ENCODE measurements around the gene SUFU.
A peak's percentile ranks its signal among the peaks of the same experiment; 100 is the strongest.
"Not testable (repeated sequence)": the region's sequence is repeated elsewhere in the genome, so short reads cannot be mapped to it uniquely, and the experiment has no call there.

Gene SUFU

DNA sequence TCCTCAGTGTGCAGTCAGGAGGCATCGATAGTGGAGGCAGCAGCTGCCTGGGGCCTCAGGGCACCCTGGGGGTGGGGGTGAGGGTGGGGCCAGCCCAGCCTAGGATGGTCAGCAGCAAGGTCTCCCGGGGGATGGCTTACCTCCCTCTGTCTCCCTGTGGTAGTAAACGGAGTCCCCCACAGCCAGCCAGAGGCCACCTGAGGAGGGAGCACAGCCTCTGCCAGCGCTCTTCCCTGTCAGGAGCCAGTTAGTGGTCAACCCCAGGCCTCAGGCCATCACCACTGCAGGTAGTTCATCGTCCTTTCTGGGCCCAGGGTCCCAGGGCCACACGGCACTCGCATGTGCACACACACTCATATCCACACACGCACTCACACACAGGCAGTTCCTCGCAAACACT lies 23.4 kb upstream of the SUFU start:
- DNase-seq (ENCODE audit: low read depth), result no peak

DNA sequence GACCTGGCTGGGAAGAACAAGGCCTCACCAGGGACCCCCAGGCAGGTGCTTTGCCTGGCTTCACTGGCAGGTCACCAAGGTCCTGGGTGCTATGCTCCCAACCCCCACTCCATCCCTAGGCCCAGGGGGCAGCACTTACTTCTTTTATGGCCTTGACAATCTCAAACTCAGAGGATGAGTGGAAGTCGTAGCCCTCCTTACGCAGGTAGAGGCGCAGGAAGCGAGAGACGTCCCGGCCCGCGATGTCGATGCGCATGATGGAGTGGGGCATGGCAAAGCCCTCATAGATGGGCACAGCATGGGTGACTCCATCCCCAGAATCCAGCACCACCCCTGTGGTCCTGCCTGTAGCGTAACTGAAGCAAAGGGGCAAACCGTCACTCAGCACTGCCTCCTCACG lies 19.8 kb upstream of the SUFU start:
- no peak for DNase-seq (ENCODE audit: low read depth)

DNA sequence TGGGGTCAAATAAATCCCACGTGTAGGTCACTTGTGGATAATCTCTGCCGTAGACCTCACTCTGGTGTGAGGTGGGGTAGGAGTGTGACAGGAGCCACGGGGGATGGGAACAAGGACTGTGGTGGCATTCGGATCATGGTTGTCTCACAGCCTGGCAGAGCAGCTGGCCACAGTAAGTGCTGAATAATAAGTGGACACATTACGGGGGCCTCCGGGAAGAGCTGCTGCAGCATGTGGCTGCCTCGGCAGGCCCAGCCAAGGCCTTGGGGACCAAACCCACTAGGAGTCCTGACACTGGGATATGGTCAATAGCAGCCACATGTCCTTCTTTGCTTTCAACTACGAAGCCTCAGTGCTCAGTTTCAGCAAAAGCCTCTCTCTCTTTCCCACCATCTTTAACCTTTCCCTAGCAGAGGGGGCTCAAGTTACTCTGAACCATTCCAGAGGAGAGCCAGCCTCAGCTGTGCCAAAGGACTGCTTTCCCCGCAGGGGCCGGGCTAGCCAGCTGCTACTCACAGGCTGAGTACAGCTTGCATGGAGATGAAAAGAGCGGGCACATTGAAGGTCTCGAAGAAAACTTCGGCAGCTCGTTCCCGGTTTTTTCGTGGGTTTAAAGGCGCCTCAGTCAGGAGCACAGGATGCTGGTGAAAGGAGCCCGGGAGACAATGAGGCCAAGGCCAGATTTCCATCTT lies 18.5 kb upstream of the SUFU start:
- DNase-seq (ENCODE audit: low read depth), result no peak

DNA sequence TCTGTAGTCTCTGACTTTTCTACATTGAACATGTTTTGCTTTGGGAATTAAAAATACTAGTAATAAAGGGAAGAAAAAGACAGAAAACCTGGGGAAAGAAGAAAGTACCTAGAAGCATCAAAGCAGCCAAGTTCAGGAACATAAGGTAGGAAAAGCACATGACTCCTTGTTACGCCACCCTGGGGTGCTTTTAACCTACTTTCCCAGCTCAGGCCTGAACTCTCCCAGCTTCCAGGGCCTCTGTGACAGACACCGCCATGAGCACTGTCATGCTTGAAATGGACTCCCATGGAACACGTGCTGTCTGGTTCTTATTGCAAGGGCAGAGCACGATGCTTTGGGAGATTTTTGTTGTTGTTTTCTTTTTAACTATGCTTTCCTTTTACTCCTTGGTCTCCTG lies 12.6 kb upstream of the SUFU start:
- no peak for DNase-seq (ENCODE audit: low read depth)

DNA sequence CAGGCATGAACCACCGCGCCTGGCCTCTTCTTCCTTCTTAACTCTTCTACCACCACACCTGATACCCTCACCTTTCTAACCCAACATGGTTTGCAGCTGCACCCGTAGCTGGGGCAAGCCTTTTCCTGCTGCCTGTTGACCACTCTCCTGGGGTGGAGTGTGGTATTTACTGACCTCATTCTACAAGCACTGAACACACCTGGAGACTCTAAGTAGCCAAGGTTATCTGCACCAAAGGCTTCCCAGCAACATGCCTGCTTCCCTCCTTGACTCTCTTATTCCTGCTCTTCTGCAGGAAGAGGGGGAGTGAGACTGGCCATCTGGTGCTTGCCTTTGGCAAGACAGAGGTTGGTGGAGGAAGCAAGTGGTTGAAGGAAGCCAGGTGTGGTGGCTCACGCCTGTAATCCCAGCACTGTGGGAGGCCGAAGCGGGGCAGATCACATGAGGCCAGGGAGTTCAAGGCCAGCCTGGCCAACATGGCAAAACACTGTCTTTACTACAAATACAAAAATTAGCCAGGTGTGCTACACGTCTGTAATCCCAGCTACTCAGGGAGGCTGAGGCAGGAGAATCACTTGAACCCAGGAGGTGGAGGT lies 11.3 kb upstream of the SUFU start:
- no peak for DNase-seq (ENCODE audit: low read depth)

DNA sequence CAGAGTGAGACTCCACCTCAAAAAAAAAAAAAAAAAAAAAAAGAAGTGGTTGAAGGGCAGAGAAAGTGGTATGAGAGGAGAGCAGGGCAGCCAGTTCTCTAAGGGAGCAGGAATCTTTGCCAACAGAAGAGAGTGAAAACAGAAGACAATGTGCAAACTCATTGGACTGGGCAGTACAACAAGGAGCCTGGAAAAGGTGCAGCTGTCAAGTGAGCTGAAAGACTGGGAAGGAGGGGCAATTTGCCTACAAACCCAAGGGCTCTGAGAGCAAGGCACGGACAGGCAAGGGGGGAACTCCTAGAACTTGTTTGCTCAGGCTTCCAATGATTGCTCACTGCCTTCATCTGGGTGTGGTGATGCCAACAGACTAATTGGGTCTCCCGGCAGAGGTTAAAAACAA lies 10.8 kb upstream of the SUFU start:
- no peak for DNase-seq (ENCODE audit: low read depth)

DNA sequence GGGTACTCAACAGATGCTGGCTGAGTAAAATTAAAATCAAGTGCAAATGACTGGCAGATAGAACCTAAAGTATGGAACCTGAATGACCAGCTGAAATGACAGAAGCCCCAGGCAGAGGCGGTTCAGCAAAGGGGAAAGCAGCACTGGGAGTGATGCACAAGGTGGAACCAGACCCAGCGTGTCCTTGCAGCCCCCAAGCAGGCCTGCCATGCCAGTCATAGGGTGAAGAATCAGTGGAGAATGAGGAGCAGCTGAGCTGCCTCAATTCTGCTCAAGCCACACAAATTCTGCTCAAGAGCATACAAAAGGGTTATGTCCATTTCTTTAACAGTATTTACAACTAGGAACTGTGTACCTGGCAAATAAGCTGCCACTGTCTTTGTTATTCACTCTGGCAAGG lies 10.0 kb upstream of the SUFU start:
- DNase-seq (ENCODE audit: low read depth), result no peak

DNA sequence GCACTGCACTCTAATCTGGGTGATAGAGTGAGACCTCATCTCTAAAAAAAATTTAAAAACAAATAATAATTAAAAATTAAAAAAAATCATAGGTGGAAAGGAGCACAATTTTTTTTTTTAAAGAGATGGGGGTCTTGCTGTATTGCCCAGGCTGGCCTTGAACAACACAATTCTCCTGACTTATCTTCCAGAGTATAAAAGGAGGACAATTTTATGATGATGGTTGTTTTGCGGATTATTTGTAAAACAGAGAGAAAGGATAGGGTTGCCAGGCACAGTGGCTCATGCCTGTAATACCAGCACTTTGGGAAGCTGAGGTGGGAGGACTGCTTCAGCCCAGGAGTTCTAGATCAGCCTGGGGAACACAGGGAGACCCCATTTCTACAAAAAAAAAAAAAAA lies 6.2 kb upstream of the SUFU start:
- DNase-seq (ENCODE audit: low read depth), result no peak

DNA sequence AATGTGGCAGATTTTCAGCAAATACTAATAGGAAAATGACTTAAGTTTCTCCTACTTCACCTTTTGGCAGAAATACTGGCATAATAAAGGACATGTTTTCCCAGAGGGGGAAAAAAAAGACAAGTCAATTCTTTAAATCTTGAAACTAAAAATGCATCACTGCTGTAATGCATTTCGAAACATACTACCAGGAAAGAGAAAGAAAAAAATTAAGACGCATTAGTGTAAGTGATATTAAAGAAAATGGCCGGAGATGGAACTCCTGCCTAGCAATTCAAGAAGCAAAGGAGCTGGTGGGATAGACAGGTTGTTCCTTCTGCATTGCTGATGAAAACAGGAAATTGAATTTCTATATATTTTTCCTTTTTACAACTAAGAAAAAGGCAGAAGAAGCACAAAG lies 4.4 kb upstream of the SUFU start:
- DNase-seq (ENCODE audit: low read depth), result no peak

DNA sequence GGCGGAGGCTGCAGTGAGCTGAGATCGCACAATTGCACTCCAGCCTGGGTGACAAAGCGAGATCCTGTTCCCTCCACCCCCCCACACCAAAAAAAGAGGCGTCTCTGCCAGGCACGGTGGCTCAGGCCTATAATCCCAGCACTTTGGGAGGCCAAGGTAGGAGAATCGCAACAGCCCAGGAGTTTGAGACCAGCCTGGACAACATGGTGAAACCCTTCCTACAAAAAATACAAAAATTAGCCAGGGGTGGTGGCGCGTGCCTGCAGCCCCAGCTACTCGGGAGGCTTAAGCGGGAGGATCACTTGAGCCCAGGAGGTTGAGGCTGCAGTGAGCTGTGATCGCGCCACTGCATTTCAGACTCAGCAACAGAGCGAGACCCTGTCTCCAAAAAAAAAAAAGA lies 3.1 kb upstream of the SUFU start:
- DNase-seq (ENCODE audit: low read depth), result not testable (repeated sequence)

DNA sequence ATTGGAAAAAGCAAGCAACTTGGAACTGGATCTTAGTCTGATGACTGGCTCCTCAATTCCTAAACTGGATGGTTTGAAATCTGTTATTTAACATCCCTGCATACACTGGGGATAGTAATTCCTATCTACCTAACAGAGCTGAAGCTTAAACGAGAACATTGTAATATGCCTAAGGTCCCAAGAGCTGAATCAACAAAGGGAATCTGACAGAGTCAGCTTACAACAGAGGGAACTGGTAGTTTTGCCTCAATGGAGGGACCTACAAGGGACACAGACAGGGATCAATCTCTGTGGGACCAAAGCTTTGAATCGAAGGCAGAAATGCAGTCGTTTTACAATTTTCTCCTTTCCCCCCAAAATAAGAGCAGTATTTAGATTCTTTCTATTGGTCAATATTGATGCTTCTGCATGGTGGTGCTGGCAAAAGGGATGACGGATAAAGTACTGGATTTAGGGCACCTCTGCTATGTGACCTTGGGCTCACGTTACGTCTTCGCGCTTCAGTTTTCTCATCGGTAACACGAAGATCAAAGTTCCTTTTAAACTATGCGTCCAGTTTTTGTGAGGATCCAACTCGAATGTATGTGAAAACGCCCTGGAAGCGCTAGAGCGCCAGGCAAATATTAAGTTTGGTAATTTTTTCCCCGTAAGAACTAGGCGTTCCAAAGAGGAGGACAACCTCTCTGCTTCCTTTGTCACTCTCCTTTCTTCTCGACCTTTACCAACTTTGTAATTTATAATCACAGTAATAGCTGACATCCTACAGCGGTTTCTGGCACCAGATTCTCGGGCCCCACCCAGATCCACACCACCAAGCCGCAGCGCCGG lies 2.4 kb upstream of the SUFU start:
- no peak for DNase-seq (ENCODE audit: low read depth)

DNA sequence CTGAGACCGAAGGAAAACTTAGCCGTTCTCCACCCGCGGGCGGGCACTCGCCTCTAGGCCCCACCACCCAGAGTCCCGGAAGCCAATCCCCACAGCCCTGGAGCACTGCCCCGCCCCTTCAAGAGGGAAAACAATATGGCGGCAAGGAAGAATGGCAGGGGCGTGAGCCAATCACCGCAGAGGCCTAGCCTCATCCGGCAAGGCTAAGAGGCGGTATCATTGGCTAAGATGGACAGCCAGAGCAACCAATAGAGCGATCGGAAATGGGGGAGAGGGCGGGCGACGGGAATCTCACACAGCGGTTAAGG lies 1.8 kb upstream of the SUFU start:
- DNase-seq (ENCODE audit: low read depth), result peak; percentile 97

DNA sequence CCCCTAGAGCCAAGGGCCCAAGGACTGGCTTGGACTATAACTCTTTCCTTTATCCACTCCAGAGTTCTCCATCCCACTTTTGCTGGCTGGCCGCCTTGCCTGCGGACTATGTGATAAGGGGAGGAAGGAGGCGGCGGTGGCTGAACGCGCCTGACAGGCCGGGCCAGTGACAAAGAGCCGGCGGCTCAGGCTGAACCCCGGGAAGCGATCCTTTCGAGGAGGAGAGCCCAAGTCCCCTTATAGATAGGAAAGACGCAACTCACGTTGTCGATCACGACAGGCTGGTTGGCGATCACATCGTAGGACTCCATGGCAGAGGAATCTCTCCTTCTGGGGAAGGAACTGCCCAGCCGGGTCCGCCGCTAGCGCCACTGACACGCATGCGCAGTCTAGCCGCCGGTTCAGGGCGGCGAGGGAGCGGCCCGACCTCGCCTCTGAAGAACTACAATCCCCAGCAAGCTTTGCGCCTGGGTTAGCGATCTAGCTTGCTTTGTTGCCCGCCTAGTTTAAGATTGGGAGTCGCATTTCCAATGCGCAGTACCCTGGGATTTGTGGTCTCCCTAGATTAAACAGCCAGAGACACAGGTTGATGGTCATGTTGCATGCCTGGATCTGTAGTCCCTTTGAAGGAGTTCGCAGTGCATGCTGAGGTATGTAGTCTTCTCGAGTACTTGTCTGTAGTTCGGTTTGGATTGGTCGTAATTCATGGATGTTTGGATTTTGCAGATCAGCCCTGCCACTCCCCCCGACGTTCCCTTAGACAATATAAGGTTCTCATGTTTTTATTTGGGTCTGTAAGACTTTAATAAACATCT lies 1.2 kb upstream of the SUFU start, which contains the start of gene ACTR1A:
ACTR1A (minus strand) TSS at position 376 of the 815 bp plus-strand sequence; CDS start at position 311, 65 bp downstream.
- DNase-seq (ENCODE audit: low read depth), result peak; percentile 89

DNA sequence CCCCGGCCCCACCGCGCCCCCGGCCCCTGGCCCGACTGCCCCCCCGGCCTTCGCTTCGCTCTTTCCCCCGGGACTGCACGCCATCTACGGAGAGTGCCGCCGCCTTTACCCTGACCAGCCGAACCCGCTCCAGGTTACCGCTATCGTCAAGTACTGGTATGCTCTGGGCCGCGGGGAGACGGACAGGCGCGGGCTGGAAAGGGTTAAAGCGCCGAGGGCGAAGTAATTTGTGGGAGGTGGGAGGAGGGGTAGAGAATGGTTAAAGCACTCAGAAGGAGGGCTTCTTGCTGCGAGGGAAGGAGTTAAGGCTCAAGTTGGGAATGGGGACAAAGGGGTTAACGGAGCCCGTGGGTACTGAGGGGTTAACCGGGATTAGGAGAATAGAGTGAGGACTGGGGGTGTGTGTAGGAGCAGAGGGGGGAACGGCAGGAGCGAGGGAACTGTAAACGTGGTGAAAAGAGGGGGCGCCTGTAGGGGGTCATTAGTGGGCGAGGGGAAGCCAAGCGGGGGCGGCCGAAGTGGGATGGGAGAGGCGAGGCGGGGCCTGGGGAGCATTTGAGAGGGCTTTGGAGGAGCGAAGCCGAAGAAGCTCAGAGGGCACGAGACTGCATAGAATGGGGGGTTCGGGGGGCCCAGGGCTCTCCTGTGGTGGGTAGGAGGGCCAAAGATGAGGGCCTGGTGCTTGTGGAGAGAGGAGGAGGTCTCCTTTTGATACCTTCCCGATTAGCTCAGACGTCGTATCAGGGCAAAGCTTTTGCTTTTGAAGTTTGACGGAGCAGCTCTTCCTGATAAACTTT lies 605 bp downstream of the SUFU start:
- peak; percentile 0 for DNase-seq (ENCODE audit: low read depth)

DNA sequence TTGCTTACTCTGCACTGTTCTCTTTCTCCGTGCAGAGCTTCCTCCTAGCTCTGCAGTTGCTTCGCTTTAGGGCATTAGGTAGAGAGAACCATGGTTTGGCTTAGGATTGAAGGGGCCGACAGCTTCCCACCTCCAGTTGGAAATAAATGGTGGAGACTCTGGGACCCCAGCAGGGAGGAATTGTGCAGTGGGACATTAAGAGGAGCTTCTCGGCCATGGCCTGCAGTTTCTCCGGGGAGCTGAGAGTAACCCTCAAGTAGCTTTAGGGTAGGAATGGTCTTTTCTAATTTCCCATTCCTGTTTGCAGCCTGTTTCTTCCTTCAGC lies 1.2 kb downstream of the SUFU start:
- no peak for DNase-seq (ENCODE audit: low read depth)

DNA sequence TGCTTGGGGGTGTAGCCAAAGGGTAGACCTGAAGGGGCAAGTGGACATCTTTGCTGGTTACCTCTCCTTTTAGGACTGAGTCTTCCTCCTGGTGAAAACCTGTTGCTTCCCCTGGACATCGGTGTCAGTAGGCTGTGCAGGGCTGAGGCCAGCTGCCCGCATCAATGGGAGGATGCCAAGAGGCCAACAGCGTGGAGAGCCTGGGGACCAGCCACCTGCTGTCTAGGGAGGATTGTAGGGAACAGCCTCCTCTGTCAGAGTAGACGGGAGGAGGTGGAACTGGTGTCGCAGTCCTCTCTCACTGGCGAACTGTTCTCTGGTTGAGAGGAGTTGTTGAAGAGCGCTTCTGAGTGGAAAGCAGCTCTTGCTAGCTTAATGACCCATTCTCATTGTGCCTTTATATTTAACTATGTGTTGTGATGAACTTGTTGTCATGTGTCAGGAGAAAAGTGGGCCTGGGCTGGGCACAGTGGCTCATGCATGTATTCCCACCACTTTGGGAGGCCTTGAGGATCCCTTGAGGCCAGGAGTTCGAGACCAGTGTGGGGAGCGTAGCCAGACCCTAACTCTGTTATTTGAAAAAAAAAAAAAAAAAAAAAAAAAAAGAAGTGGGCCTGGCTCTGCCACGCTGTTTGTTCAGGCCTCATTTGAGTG lies 1.8 kb downstream of the SUFU start:
- DNase-seq (ENCODE audit: low read depth), result no peak

DNA sequence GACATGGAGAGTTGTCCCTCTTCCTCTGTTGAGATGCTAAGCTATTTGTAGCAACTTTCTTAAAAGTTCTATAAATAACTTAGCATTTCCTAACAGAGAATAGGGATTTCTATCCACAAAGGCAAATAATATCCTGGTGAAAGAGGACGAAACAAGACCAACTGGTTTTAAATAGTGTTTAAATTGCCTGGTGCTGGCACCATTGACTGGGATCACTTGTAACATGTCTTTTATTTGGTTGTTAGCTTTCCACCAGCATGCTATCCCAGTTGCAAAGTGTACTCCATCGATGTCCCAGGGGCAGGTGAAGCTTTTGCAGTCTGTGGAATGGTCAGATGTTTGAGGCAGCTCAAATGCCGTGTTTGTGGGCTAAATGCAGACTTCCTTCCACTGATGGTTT lies 3.7 kb downstream of the SUFU start:
- no peak for DNase-seq (ENCODE audit: low read depth)

DNA sequence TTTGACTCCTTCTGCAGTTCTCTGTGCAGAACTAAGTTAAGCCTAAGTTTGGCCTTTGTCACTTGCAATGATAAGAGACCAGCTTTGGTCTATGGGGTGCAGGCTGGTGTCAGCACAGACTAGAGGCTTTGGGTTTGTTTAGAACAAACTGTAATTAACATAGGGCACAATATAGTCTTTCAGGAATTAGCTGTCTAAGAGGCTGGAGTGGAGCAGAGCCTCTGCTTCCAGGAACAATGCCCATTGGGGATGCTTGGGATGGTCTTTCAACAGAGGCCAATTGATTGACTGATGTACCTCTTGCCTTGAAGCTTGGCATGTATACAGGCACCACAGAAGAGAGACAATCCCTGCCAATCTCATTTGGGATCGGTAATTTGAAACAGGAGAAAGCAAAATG lies 4.7 kb downstream of the SUFU start:
- DNase-seq (ENCODE audit: low read depth), result no peak

DNA sequence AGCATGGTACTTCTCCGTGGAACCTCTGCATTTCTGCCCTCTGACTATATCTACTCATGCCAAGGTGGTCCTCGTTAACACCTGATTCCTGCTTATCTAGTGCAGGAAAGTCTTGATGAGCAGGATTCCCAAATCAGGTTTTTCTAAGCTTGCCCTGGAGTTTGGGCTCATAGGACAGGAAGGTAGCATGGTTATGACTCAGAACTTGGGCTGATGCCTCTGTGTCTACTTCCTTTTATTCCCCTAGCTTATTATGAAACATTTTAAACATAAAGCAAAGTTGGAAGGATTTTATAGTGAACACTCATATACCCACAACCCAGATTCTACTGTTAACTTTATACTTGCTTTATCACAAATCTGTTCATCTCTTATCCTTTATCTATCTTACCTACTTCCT lies 5.6 kb downstream of the SUFU start:
- no peak for DNase-seq (ENCODE audit: low read depth)

DNA sequence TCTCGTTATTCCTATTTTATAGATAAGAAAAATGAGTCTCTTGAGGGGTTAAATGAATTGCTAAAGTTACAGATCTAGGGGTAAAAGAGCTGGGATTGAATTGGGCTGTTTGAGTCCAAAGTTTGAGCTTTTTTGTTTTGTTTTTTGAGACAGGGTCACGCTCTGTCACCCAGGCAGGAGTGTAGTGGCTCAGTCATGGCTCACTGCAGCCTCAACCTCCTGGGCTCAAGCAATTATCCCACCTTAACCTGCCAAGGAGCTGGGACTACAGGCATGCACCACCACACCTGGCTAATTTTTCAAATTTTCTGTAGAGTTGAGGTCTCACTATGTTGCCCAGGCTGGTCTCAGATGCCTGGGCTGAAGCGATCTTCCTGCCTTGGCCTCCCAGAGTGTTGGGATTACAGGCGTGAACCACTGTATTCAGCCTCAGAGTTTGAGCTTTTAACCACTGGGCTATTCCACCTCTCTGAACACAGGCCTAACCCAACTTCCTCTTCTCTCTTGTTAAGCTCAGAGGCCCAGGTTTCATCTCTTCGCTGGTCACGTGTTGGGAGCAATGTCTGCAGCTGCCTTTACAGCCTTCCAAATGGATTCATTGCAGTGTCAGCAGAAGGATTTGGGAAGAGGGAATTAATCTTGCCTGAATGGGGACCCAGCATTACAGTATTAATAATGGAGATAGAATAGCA lies 8.0 kb downstream of the SUFU start:
- no peak for DNase-seq (ENCODE audit: low read depth)

All from stimulated activated CD8-positive, alpha-beta memory T cell treated with anti-CD3 and anti-CD28 coated beads, Interleukin-4, amount 100 ng/mL, for 24 hours (primary cell).